ENCODE data around the gene GNG12. TPM values are rescaled to one million over a fixed set of nuclear protein-coding genes. Genes with fewer than 3 reads are reported as not detected.

Gene GNG12
- total RNA-seq, 6 experiments from 2014 or later = 172 to 229 (median 198) TPM

- no peak for DNase-seq
- Mint-ChIP-seq H3K4me3 (peak overlapping the region; percentile 84), H3K4me1 (ENCODE audit: low read depth) (peaks cover 94% of the 10 kb centered on the region), H3K36me3 (ENCODE audit: low read depth) (peaks cover 23% of the 10 kb centered on the region), H3K27ac (peak overlapping the region; percentile 96), H3K27me3 (ENCODE audit: insufficient read depth) (no peaks in the 10 kb centered on the region; the same call in 1 of the 2 replicates), H3K9me3 (peaks cover 7% of the 10 kb centered on the region; the same call in 1 of the 2 replicates)
- no peak for TF ChIP-seq CTCF (IDR thresholded peaks at IDR 0.05)
These were observed 40.4 kb downstream of the GNG12 start for GRCh38 chr1:67792741-67793458.

- DNase-seq = peak; percentile 85
These were observed 41.2 kb downstream of the GNG12 start for GRCh38 chr1:67792103-67792502.

GRCh38 chr1:67791686-67792085 is 41.6 kb downstream of the GNG12 start:
- Mint-ChIP-seq H3K27ac (peak overlapping the region; percentile 96), H3K36me3 (ENCODE audit: low read depth) (peaks cover 11% of the 10 kb centered on the region), H3K27me3 (ENCODE audit: insufficient read depth) (no peaks in the 10 kb centered on the region; the same call in 1 of the 2 replicates), H3K4me1 (ENCODE audit: low read depth) (peaks cover 97% of the 10 kb centered on the region), H3K9me3 (no peaks in the 10 kb centered on the region), H3K4me3 (peak overlapping the region; percentile 84)
- no peak for TF ChIP-seq CTCF (IDR thresholded peaks at IDR 0.05)
- DNase-seq = peak; percentile 92

More at GRCh38 chr1:67792103-67792502, 41.2 kb downstream of the GNG12 start:
- H3K4me1 Mint-ChIP-seq (ENCODE audit: low read depth) = peaks cover 96% of the 10 kb centered on the region
- H3K36me3 Mint-ChIP-seq (ENCODE audit: low read depth) = peaks cover 15% of the 10 kb centered on the region
- no peaks in the 10 kb centered on the region for H3K9me3 Mint-ChIP-seq
- TF ChIP-seq CTCF (IDR thresholded peaks at IDR 0.05) = no peak
- H3K4me3 Mint-ChIP-seq = peak overlapping the region; percentile 84
- no peaks in the 10 kb centered on the region; the same call in 1 of the 2 replicates for H3K27me3 Mint-ChIP-seq (ENCODE audit: insufficient read depth)
- H3K27ac Mint-ChIP-seq = peak overlapping the region; percentile 96

DNA sequence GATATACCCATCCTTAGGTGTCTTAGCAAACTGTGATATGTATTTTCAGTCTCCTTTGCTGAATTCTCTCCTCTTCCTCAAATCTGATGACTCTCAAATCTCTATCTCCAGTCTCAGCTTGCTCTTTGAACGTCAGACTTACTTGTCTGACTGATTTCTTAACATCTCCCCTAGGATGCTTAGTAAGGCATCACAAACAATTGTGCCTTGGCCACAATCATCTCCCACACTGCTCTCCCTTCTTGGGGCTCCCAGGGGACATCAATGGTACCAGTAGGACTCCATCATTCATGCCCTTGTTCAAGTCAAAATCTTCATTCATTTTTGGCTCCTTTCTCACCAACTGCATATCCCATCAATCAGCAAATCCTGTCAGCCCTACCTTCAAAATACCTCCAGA is 42.0 kb downstream of the GNG12 start:
- no peak for TF ChIP-seq CTCF (IDR thresholded peaks at IDR 0.05)
- Mint-ChIP-seq H3K27ac (peak overlapping the region; percentile 96), H3K4me3 (peak overlapping the region; percentile 84), H3K4me1 (ENCODE audit: low read depth) (peaks cover 97% of the 10 kb centered on the region), H3K36me3 (ENCODE audit: low read depth) (peaks cover 7% of the 10 kb centered on the region), H3K27me3 (ENCODE audit: insufficient read depth) (no peaks in the 10 kb centered on the region; the same call in 1 of the 2 replicates), H3K9me3 (no peaks in the 10 kb centered on the region)
- peak; percentile 24 for DNase-seq

GRCh38 chr1:67790201-67790692 is 43.0 kb downstream of the GNG12 start:
- H3K36me3 Mint-ChIP-seq (ENCODE audit: low read depth) = peaks cover 6% of the 10 kb centered on the region
- no peak for DNase-seq
- TF ChIP-seq CTCF (IDR thresholded peaks at IDR 0.05) = no peak
- H3K27me3 Mint-ChIP-seq (ENCODE audit: insufficient read depth) = no peaks in the 10 kb centered on the region; the same call in 1 of the 2 replicates
- peak overlapping the region; percentile 84 for H3K4me3 Mint-ChIP-seq
- peak overlapping the region; percentile 96 for H3K27ac Mint-ChIP-seq
- H3K4me1 Mint-ChIP-seq (ENCODE audit: low read depth) = peaks cover 97% of the 10 kb centered on the region
- no peaks in the 10 kb centered on the region for H3K9me3 Mint-ChIP-seq
